ENCODE measurements around the gene CEACAM16. TPM values are rescaled to one million over a fixed set of nuclear protein-coding genes. Genes with fewer than 3 reads are reported as not detected.

Gene CEACAM16
- total RNA-seq, 1 experiment from 2014 or later: not detected

- H4K20me1 ChIP-seq (ENCODE audit: low read length): no peaks in the 10 kb centered on the region
- no TSS peak for BruUV-seq (replicated peaks)
- intact Hi-C loops (cut with micrococcal nuclease): no loop called here
- no peak overlapping the region for H2AFZ ChIP-seq (ENCODE audit: low read length)
- TF ChIP-seq EZH2 (IDR thresholded peaks at IDR 0.05; ENCODE audit: low read length, unreplicated experiment) (no peak), EZH2phosphoT487 (IDR thresholded peaks at IDR 0.05; ENCODE audit: borderline replicate concordance, low read length) (no peak), CTCF (conservative IDR thresholded peaks at IDR 0.05; ENCODE audit: low read depth, low read length) (no peak)
- no peak overlapping the region for H3K4me3 ChIP-seq (ENCODE audit: low read length)
- POLR2A ChIA-PET (ENCODE audit: unreplicated experiment): no interaction called here
- H3K9me3 ChIP-seq (ENCODE audit: low read length): no peaks in the 10 kb centered on the region
- no peaks in the 10 kb centered on the region for H3K27me3 ChIP-seq (ENCODE audit: low read length)
- H3K36me3 ChIP-seq (ENCODE audit: low read depth, low read length): no peaks in the 10 kb centered on the region
- CTCF ChIA-PET: no interaction called here
- peak; percentile 57 for DNase-seq
- no peaks in the 10 kb centered on the region for H3F3A ChIP-seq (ENCODE audit: low read length, unreplicated experiment)
- peak overlapping the region; percentile 53 for H3K4me2 ChIP-seq (ENCODE audit: low read length)
- no peaks in the 10 kb centered on the region for H3K9me2 ChIP-seq (replicated peaks; ENCODE audit: low read length)
- H3K9ac ChIP-seq (ENCODE audit: low read length): peak overlapping the region; percentile 31; the same call in 1 of the 2 replicates
- H3K79me2 ChIP-seq (ENCODE audit: low read length): no peaks in the 10 kb centered on the region
- peak overlapping the region; percentile 78 for H3K27ac ChIP-seq (ENCODE audit: low read length)
- ATAC-seq: peak; percentile 56
- peaks cover 23% of the 10 kb centered on the region for H3K4me1 ChIP-seq (ENCODE audit: insufficient read depth, low read length)
Observed at GRCh38 chr19:44685877-44686276, 13.1 kb upstream of the CEACAM16 start.

- intact Hi-C loops (cut with micrococcal nuclease): no loop called here
- H3K4me2 ChIP-seq (ENCODE audit: low read length): no peak overlapping the region
- no peaks in the 10 kb centered on the region for H4K20me1 ChIP-seq (ENCODE audit: low read length)
- no peaks in the 10 kb centered on the region for H3K9me2 ChIP-seq (replicated peaks; ENCODE audit: low read length)
- no peaks in the 10 kb centered on the region for H3K27me3 ChIP-seq (ENCODE audit: low read length)
- H3K4me1 ChIP-seq (ENCODE audit: insufficient read depth, low read length): peaks cover 25% of the 10 kb centered on the region
- DNase-seq: no peak
- H2AFZ ChIP-seq (ENCODE audit: low read length): no peak overlapping the region
- H3K79me2 ChIP-seq (ENCODE audit: low read length): no peaks in the 10 kb centered on the region
- H3F3A ChIP-seq (ENCODE audit: low read length, unreplicated experiment): no peaks in the 10 kb centered on the region
- POLR2A ChIA-PET (ENCODE audit: unreplicated experiment): no interaction called here
- H3K27ac ChIP-seq (ENCODE audit: low read length): no peak overlapping the region
- H3K9me3 ChIP-seq (ENCODE audit: low read length): no peaks in the 10 kb centered on the region
- TF ChIP-seq EZH2phosphoT487 (IDR thresholded peaks at IDR 0.05; ENCODE audit: borderline replicate concordance, low read length): no peak
- no peak for TF ChIP-seq CTCF (conservative IDR thresholded peaks at IDR 0.05; ENCODE audit: low read depth, low read length)
- no peak for TF ChIP-seq EZH2 (IDR thresholded peaks at IDR 0.05; ENCODE audit: low read length, unreplicated experiment)
- no peaks in the 10 kb centered on the region for H3K36me3 ChIP-seq (ENCODE audit: low read depth, low read length)
- no TSS peak for BruUV-seq (replicated peaks)
- no peak for ATAC-seq
- CTCF ChIA-PET: no interaction called here
- H3K4me3 ChIP-seq (ENCODE audit: low read length): no peak overlapping the region
- H3K9ac ChIP-seq (ENCODE audit: low read length): no peak overlapping the region
Observed at GRCh38 chr19:44686896-44687295, 12.1 kb upstream of the CEACAM16 start.

GRCh38 chr19:44687888-44688287, 11.1 kb upstream of the CEACAM16 start:
- no peak for ATAC-seq
- H3K4me2 ChIP-seq (ENCODE audit: low read length): no peak overlapping the region
- ChIA-PET CTCF (no interaction called here), POLR2A (ENCODE audit: unreplicated experiment) (no interaction called here)
- H3K9me3 ChIP-seq (ENCODE audit: low read length): no peaks in the 10 kb centered on the region
- H3K9ac ChIP-seq (ENCODE audit: low read length): no peak overlapping the region
- intact Hi-C loops (cut with micrococcal nuclease): no loop called here
- TF ChIP-seq EZH2 (IDR thresholded peaks at IDR 0.05; ENCODE audit: low read length, unreplicated experiment): no peak
- TF ChIP-seq CTCF (conservative IDR thresholded peaks at IDR 0.05; ENCODE audit: low read depth, low read length): no peak
- TF ChIP-seq EZH2phosphoT487 (IDR thresholded peaks at IDR 0.05; ENCODE audit: borderline replicate concordance, low read length): no peak
- no peak overlapping the region for H2AFZ ChIP-seq (ENCODE audit: low read length)
- no peaks in the 10 kb centered on the region for H3F3A ChIP-seq (ENCODE audit: low read length, unreplicated experiment)
- no peak overlapping the region for H3K27ac ChIP-seq (ENCODE audit: low read length)
- H3K4me1 ChIP-seq (ENCODE audit: insufficient read depth, low read length): peaks cover 34% of the 10 kb centered on the region
- H3K9me2 ChIP-seq (replicated peaks; ENCODE audit: low read length): no peaks in the 10 kb centered on the region
- no peak overlapping the region for H3K4me3 ChIP-seq (ENCODE audit: low read length)
- H4K20me1 ChIP-seq (ENCODE audit: low read length): no peaks in the 10 kb centered on the region
- no peaks in the 10 kb centered on the region for H3K36me3 ChIP-seq (ENCODE audit: low read depth, low read length)
- BruUV-seq (replicated peaks): no TSS peak
- no peaks in the 10 kb centered on the region for H3K27me3 ChIP-seq (ENCODE audit: low read length)
- H3K79me2 ChIP-seq (ENCODE audit: low read length): no peaks in the 10 kb centered on the region
- DNase-seq: no peak

Measured in PC-3 (cell line).